ENCODE results near the gene CHPT1. TPM values are rescaled to one million over a fixed set of nuclear protein-coding genes. Genes with fewer than 3 reads are reported as not detected.

Gene CHPT1
- total RNA-seq, 1 donor from 2014 or later: 42.7 TPM

GRCh38 chr12:101698800-101699347 is 1.4 kb downstream of the CHPT1 start:
- intact Hi-C loops (cut with micrococcal nuclease): loop anchor here (1.0 to 5.0 kb wide), 3 partner anchors 8 to 127 kb away; no protein-coding TSS in a partner anchor
- CTCF ChIA-PET: interaction anchor here (0.9 to 1.4 kb wide), 5 partner anchors 28 to 63 kb away, joined by 3 to 6 read pairs (median 5); no protein-coding TSS in a partner anchor
- DNase-seq (no peak), ATAC-seq (ENCODE audit: low read depth) (no peak)
- H3K4me3 Mint-ChIP-seq: peak overlapping the region; percentile 94
- H3K9me3 Mint-ChIP-seq: no peaks in the 10 kb centered on the region
- H3K27me3 Mint-ChIP-seq: no peaks in the 10 kb centered on the region
- POLR2A ChIA-PET: interaction anchor here (0.5 to 2.2 kb wide), 14 partner anchors 8 to 307 kb away, joined by 3 to 31 read pairs (median 4); partner anchors contain the start of gene GNPTAB
- H3K27ac Mint-ChIP-seq: peak overlapping the region; percentile 86
- H3K4me1 Mint-ChIP-seq: peaks cover 75% of the 10 kb centered on the region
- H3K36me3 Mint-ChIP-seq (ENCODE audit: low read depth): peaks cover 13% of the 10 kb centered on the region
- no peak for TF ChIP-seq CTCF (IDR thresholded peaks at IDR 0.05)

- Mint-ChIP-seq H3K27ac (peak overlapping the region; percentile 43), H3K36me3 (ENCODE audit: low read depth) (peaks cover 13% of the 10 kb centered on the region), H3K9me3 (no peaks in the 10 kb centered on the region), H3K4me3 (peak overlapping the region; percentile 24), H3K27me3 (no peaks in the 10 kb centered on the region), H3K4me1 (peaks cover 73% of the 10 kb centered on the region)
- POLR2A ChIA-PET: no interaction called here
- CTCF ChIA-PET: interaction anchor here (0.5 kb wide), 1 partner anchor 24 kb away, joined by 4 read pairs; no protein-coding TSS in a partner anchor
- intact Hi-C loops (cut with micrococcal nuclease): no loop called here
- no peak for TF ChIP-seq CTCF (IDR thresholded peaks at IDR 0.05)
- ATAC-seq (ENCODE audit: low read depth) (no peak), DNase-seq (no peak)
Measured at GRCh38 chr12:101700299-101700820, 2.9 kb downstream of the CHPT1 start.

- Mint-ChIP-seq H3K27ac (no peak overlapping the region), H3K9me3 (no peaks in the 10 kb centered on the region), H3K4me1 (peaks cover 71% of the 10 kb centered on the region), H3K27me3 (no peaks in the 10 kb centered on the region), H3K36me3 (ENCODE audit: low read depth) (peaks cover 10% of the 10 kb centered on the region), H3K4me3 (no peak overlapping the region)
- ChIA-PET POLR2A (no interaction called here), CTCF (no interaction called here)
- TF ChIP-seq CTCF (IDR thresholded peaks at IDR 0.05): no peak
- ATAC-seq (ENCODE audit: low read depth): no peak
- intact Hi-C loops (cut with micrococcal nuclease): no loop called here
- DNase-seq: no peak
Measured at GRCh38 chr12:101703487-101703886, 6.0 kb downstream of the CHPT1 start.

GRCh38 chr12:101706403-101706802 is 9.0 kb downstream of the CHPT1 start:
- no peak overlapping the region for H3K27ac Mint-ChIP-seq
- no peak for DNase-seq
- H3K27me3 Mint-ChIP-seq: no peaks in the 10 kb centered on the region
- peaks cover 7% of the 10 kb centered on the region for H3K36me3 Mint-ChIP-seq (ENCODE audit: low read depth)
- peaks cover 67% of the 10 kb centered on the region for H3K4me1 Mint-ChIP-seq
- H3K9me3 Mint-ChIP-seq: no peaks in the 10 kb centered on the region
- ChIA-PET CTCF (no interaction called here), POLR2A (interaction anchor here (1.0 to 1.5 kb wide), 2 partner anchors 8 to 53 kb away, joined by 3 read pairs; no protein-coding TSS in a partner anchor)
- intact Hi-C loops (cut with micrococcal nuclease): loop anchor here (2.0 kb wide), 1 partner anchor 16 kb away; no protein-coding TSS in a partner anchor
- no peak for TF ChIP-seq CTCF (IDR thresholded peaks at IDR 0.05)
- no peak for ATAC-seq (ENCODE audit: low read depth)
- H3K4me3 Mint-ChIP-seq: no peak overlapping the region

GRCh38 chr12:101707131-101707782 is 9.8 kb downstream of the CHPT1 start:
- Mint-ChIP-seq H3K36me3 (ENCODE audit: low read depth) (peaks cover 7% of the 10 kb centered on the region), H3K4me1 (peaks cover 60% of the 10 kb centered on the region), H3K27me3 (no peaks in the 10 kb centered on the region), H3K9me3 (no peaks in the 10 kb centered on the region), H3K4me3 (no peak overlapping the region), H3K27ac (peak overlapping the region; percentile 9)
- CTCF ChIA-PET: no interaction called here
- ATAC-seq (ENCODE audit: low read depth) (no peak), DNase-seq (no peak)
- POLR2A ChIA-PET: interaction anchor here (1.0 to 1.5 kb wide), 2 partner anchors 9 to 52 kb away, joined by 3 read pairs; no protein-coding TSS in a partner anchor
- TF ChIP-seq CTCF (IDR thresholded peaks at IDR 0.05): no peak
- intact Hi-C loops (cut with micrococcal nuclease): loop anchor here (1.0 to 2.0 kb wide), 2 partner anchors 9 to 16 kb away; no protein-coding TSS in a partner anchor
